ENCODE measurements around the gene GDA.

- TF ChIP-seq POLR2A (IDR thresholded peaks at IDR 0.05) (no peak), CTCF (IDR thresholded peaks at IDR 0.05) (no peak)
Observed at GRCh38 chr9:72213906-72214305, 64.7 kb downstream of the GDA start.

Data from uterus (tissue), 2 donors.